HepG2 (cell line): ENCODE results near the gene NDN. TPM values are rescaled to one million over a fixed set of nuclear protein-coding genes. Genes with fewer than 3 reads are reported as not detected.

Experiments
- ATAC-seq: fragments of 200-7000 bp; cut with Tn5 transposase; 3 replicates; pipeline ENCODE4 v1.9.1; 2020; ENCODE audit warnings: mild to moderate bottlenecking, moderate library complexity
- BruUV-seq: library from RNA; stranded (reverse); fragments of 400-500 nt; replicated peaks from 2 replicates; lab custom pipeline; 2021; lab: Mats Ljungman, UMichigan
- CTCF ChIA-PET: fragments of 300-600 bp; formaldehyde crosslinking; extraction: SDS; loops from one replicate; lab custom pipeline; 2021; ENCODE audit warnings: low total read pairs, inconsistent platforms, low intra/inter-chr PET ratio; lab: Yijun Ruan, JAX
- POLR2A ChIA-PET: fragments of 350-600 bp; sonication (Branson Sonifier 250); formaldehyde crosslinking; loops from one replicate; lab custom pipeline; 2020; ENCODE audit warnings: antibody characterized with exemption, inconsistent platforms; lab: Yijun Ruan, JAX
- DNase-seq: peaks from one replicate; pipeline ENCODE4 v3.0.0-alpha.2; 2015; ENCODE audit warnings: low spot score
- FAIRE-seq: peaks from 3 replicates; lab custom pipeline; 2011; peaks lifted over from hg19 to GRCh38; lab: Jason Lieb, UNC
- H2AFZ ChIP-seq: one replicate; pipeline ENCODE4 v1.6.1; 2011; ENCODE audit warnings: low read length, inconsistent platforms
- H3K27ac ChIP-seq: fragments of 300-600 bp; 3 replicates; pipeline ENCODE4 v1.8.0; 2011; ENCODE audit warnings: mixed run types, mild to moderate bottlenecking, mixed read lengths, low read length, inconsistent platforms; ENCODE audit not compliant: insufficient read depth; ENCODE audit errors: extremely low read length
- H3K27me3 ChIP-seq, 2 experiments: fragments of 200-600 bp in 1 of 2; 2 replicates in 1 of 2; 3 replicates in 1 of 2; pipeline versions ENCODE4 v1.6.0 to v1.8.0; 2011; ENCODE audit warnings: low read length in 2 of 2, mild to moderate bottlenecking in 2 of 2, moderate library complexity in 2 of 2, inconsistent platforms in 1 of 2; ENCODE audit not compliant: insufficient read depth in 2 of 2, control insufficient read depth in 1 of 2
- H3K36me3 ChIP-seq, 2 experiments: fragments of 200-600 bp in 1 of 2; replicated peaks in 1 of 2; 2 replicates in 1 of 2; 3 replicates in 1 of 2; pipeline versions ENCODE4 v1.5.1 to v1.8.0; 2011; ENCODE audit warnings: low read length in 2 of 2, inconsistent platforms in 1 of 2; ENCODE audit not compliant: insufficient read depth in 2 of 2, control insufficient read depth in 1 of 2
- H3K4me1 ChIP-seq: 2 replicates; pipeline ENCODE4 v1.5.1; 2012; ENCODE audit warnings: low read length, inconsistent platforms; ENCODE audit not compliant: insufficient read depth
- H3K4me2 ChIP-seq: 2 replicates; pipeline ENCODE4 v1.6.0; 2011; ENCODE audit warnings: low read depth, low read length, inconsistent platforms
- H3K4me3 ChIP-seq, 3 experiments: fragments of 200-600 bp in 1 of 3; sonication (generic), shearing (Covaris generic) in 1 of 3; replicated peaks in 1 of 3; 2 replicates each; pipeline ENCODE4 v1.5.1; 2011 to 2016; ENCODE audit warnings: low read length in 3 of 3, inconsistent platforms in 2 of 3, low read depth in 2 of 3, mild to moderate bottlenecking in 2 of 3, control low read depth in 1 of 3, mixed read lengths in 1 of 3; ENCODE audit not compliant: insufficient read depth in 1 of 3
- H3K79me2 ChIP-seq: one replicate; pipeline ENCODE4 v1.6.1; 2011; ENCODE audit warnings: low read length, inconsistent platforms; ENCODE audit not compliant: insufficient read depth
- H3K9ac ChIP-seq: 2 replicates; pipeline ENCODE4 v1.6.0; 2011; ENCODE audit warnings: mild to moderate bottlenecking, low read depth, low read length, inconsistent platforms; ENCODE audit not compliant: insufficient read depth
- H3K9me3 ChIP-seq: 2 replicates; pipeline ENCODE4 v1.5.1; 2012; ENCODE audit warnings: mild to moderate bottlenecking, low read length
- H4K20me1 ChIP-seq: 2 replicates; pipeline ENCODE4 v1.6.0; 2011; ENCODE audit warnings: inconsistent platforms, mild to moderate bottlenecking, low read length, moderate library complexity; ENCODE audit not compliant: insufficient read depth
- CEBPB ChIP-seq: IDR thresholded peaks from 2 replicates; pipeline ENCODE4 v1.6.1; 2011; ENCODE audit warnings: low read depth, low read length, improper control_type of control experiment, borderline replicate concordance
- RARA ChIP-seq: IDR thresholded peaks from 2 replicates; pipeline ENCODE4 v1.6.1; 2016; ENCODE audit warnings: missing genetic modification reagents, missing compliant biosample characterization
- SALL1 ChIP-seq: sonication (generic); formaldehyde crosslinking; IDR thresholded peaks from 2 replicates; pipeline ENCODE4 v1.8.0; 2022; ENCODE audit warnings: mild to moderate bottlenecking, missing genetic modification reagents
- ZNF446 ChIP-seq: sonication (generic); formaldehyde crosslinking; IDR thresholded peaks from 2 replicates; pipeline ENCODE4 v1.5.0; 2020; ENCODE audit warnings: mild to moderate bottlenecking, missing genetic modification reagents
- ZNF605 ChIP-seq: sonication (generic); formaldehyde crosslinking; IDR thresholded peaks from 2 replicates; pipeline ENCODE4 v1.8.0; 2022; ENCODE audit warnings: mild to moderate bottlenecking, missing genetic modification reagents
- WGBS: methylation state at CpG from one replicate; pipeline ENCODE4 v1.1.6; 2017; ENCODE audit warnings: low lambda C conversion rate; 5-methylcytosine and 5-hydroxymethylcytosine counted together
- in situ Hi-C: cut with HindIII; loops from 2 replicates; pipeline ENCODE4 v1.10.0; 2017; ENCODE audit warnings: low pct_unique_long_range_greater_than_20kb; ENCODE audit not compliant: extremely low pct_ligation_motif_present
- intact Hi-C: fragments of 100-400 bp; cut with micrococcal nuclease; formaldehyde crosslinking; loops from one replicate; pipeline ENCODE4 v1.10.0; 2022; ENCODE audit not compliant: unreplicated experiment
- polyA plus RNA-seq, 8 experiments: library from polyadenylated mRNA; depleted of rRNA in 3 of 8; stranded (reverse) in 7 of 8; unstranded in 1 of 8; fragments of >200 nt; fragmentation: Illumina TruSeq in 4 of 8; extraction: Trizol in 4 of 8; gene quantifications; 2 replicates each; pipeline versions ENCODE4 v1.2.1 to v1.2.3, GENCODE V29; 2011 to 2016; ENCODE audit warnings: low read depth in 4 of 8, missing spikeins in 1 of 8, mixed read lengths in 1 of 8; ENCODE audit not compliant: insufficient read depth in 1 of 8
- total RNA-seq, 5 experiments: library from RNA; depleted of rRNA; stranded (reverse); fragments of >200 nt; fragmentation: Illumina TruSeq; extraction: Trizol; gene quantifications; 2 replicates each; pipeline ENCODE4 v1.2.3, GENCODE V29; 2016; ENCODE audit warnings: low read depth in 1 of 5
- TF ChIP-seq, protein P1 (sequence below): sonication (generic); formaldehyde crosslinking; IDR thresholded peaks from 2 replicates; pipeline ENCODE4 v1.4.0; 2020; ENCODE audit warnings: missing genetic modification reagents
- TF ChIP-seq, protein P2 (sequence below): fragments of 450-650 bp; IDR thresholded peaks from 2 replicates; pipeline ENCODE4 v1.6.1; 2016

The NDN gene
- total and polyA plus RNA-seq, 2 of the 13 experiments (the other 11 are each of a cell fraction or from before 2014, with no cell fraction given): 0.03 TPM; not detected in 1

DNA sequence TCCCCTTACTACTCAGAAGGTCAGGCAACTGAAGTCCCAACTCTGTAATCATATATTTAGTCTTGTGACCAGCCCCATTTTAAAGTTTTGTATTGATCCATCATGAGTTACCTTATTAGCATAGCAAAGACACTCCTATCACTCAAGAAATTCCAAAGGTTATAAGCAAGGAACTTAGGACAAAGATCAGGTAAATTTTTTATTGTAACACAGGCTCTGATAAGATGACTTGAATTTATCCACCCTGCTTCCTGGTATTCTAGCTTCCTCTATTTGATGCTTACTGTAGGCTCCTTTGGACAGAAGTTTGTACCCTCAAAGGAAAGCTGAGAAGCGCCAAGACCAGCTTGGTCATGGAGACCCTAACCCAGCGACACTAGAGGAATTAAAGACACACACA lies 8.2 kb upstream of the NDN start:
- Histone ChIP-seq H3K9me3 (peaks cover 8% of the 10 kb centered on the region; the same call in 1 of the 2 replicates), H3K4me1 (peaks cover 16% of the 10 kb centered on the region), H4K20me1 (no peaks in the 10 kb centered on the region), H3K79me2 (no peaks in the 10 kb centered on the region), H3K27ac (no peak overlapping the region), H3K9ac (no peak overlapping the region), H3K27me3 (no peaks in the 10 kb centered on the region), H3K36me3 (no peaks in the 10 kb centered on the region), H2AFZ (no peak overlapping the region), H3K4me2 (no peak overlapping the region), H3K4me3 (no peak overlapping the region)
- TF ChIP-seq, protein P1, sequence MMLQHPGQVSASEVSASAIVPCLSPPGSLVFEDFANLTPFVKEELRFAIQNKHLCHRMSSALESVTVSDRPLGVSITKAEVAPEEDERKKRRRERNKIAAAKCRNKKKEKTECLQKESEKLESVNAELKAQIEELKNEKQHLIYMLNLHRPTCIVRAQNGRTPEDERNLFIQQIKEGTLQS (CRISPR knock-in tag): no peak
- TF ChIP-seq RARA (no peak), ZNF446 (CRISPR knock-in tag) (no peak), SALL1 (CRISPR knock-in tag) (no peak)
- TF ChIP-seq, protein P2, sequence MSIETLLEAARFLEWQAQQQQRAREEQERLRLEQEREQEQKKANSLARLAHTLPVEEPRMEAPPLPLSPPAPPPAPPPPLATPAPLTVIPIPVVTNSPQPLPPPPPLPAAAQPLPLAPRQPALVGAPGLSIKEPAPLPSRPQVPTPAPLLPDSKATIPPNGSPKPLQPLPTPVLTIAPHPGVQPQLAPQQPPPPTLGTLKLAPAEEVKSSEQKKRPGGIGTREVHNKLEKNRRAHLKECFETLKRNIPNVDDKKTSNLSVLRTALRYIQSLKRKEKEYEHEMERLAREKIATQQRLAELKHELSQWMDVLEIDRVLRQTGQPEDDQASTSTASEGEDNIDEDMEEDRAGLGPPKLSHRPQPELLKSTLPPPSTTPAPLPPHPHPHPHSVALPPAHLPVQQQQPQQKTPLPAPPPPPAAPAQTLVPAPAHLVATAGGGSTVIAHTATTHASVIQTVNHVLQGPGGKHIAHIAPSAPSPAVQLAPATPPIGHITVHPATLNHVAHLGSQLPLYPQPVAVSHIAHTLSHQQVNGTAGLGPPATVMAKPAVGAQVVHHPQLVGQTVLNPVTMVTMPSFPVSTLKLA: no peak
- intact Hi-C loops (no loop called here), in situ Hi-C loops (no loop called here)
- WGBS: 88% methylated on average over 2 of the region's 2 CpGs
- CTCF ChIA-PET: no interaction called here
- ATAC-seq (no peak), FAIRE-seq (no peak), DNase-seq (no peak)
- POLR2A ChIA-PET: no interaction called here
- BruUV-seq: no TSS peak

DNA sequence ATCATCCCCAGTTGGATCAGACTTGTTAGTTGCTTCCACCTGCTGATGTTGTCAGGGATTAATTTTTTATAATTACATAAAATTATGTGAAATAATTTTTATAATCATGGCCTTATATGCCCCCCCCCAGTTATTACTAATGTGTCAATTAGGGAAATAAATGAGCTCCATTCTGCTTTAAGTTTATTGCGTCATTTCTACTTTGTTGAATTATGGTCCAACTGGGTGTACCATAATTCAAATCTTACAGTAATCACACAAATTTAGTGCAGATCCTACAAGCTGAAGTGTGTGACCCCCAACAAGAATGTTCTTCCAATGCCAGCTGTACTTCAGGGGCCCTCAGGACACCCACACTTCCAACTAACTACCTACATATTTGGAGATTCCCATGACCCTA lies 7.5 kb upstream of the NDN start:
- no TSS peak for BruUV-seq
- Histone ChIP-seq H3K27me3 (no peaks in the 10 kb centered on the region), H3K4me2 (no peak overlapping the region), H3K79me2 (no peaks in the 10 kb centered on the region), H3K27ac (no peak overlapping the region), H3K9ac (no peak overlapping the region)
- in situ Hi-C loops: no loop called here
- TF ChIP-seq ZNF605 (CRISPR knock-in tag) (no peak), CEBPB (peak; percentile 59; the same call in 1 of the 2 replicates)
- TF ChIP-seq, all 625 proteins: peak for 1
- H3K4me1 ChIP-seq: peaks cover 23% of the 10 kb centered on the region
- no peak overlapping the region for H2AFZ ChIP-seq
- ChIA-PET POLR2A (no interaction called here), CTCF (no interaction called here)
- no peak for DNase-seq
- 75% methylated on average over 1 of the region's 1 CpG for WGBS
- no peak overlapping the region for H3K4me3 ChIP-seq
- ATAC-seq: no peak
- intact Hi-C loops: no loop called here
- H3K36me3 ChIP-seq: no peaks in the 10 kb centered on the region
- H3K9me3 ChIP-seq: peaks cover 8% of the 10 kb centered on the region; the same call in 1 of the 2 replicates
- FAIRE-seq: no peak
- H4K20me1 ChIP-seq: no peaks in the 10 kb centered on the region
